Trophoblast cell (in vitro differentiated cells and primary cell): ENCODE measurements around the gene OPCML.

Source experiments
- DNase-seq, 2 donors: peaks; one replicate each; pipeline ENCODE4 v3.0.0-alpha.2; 2016
- H2AFZ ChIP-seq: 2 replicates; pipeline ENCODE4 v1.6.1; 2013; ENCODE audit warnings: low read length, moderate library complexity, mild to moderate bottlenecking; ENCODE audit not compliant: insufficient read depth, poor library complexity
- H2AK5ac ChIP-seq: 2 replicates; pipeline ENCODE4 v1.6.1; 2013; ENCODE audit warnings: mild to moderate bottlenecking, low read length
- H2BK120ac ChIP-seq: 2 replicates; pipeline ENCODE4 v1.6.1; 2013; ENCODE audit warnings: low read length, mild to moderate bottlenecking, moderate library complexity; ENCODE audit not compliant: insufficient read depth, poor library complexity
- H2BK12ac ChIP-seq: 2 replicates; pipeline ENCODE4 v1.6.1; 2013; ENCODE audit warnings: mild to moderate bottlenecking, low read length, moderate library complexity
- H2BK5ac ChIP-seq: 2 replicates; pipeline ENCODE4 v1.6.1; 2013; ENCODE audit warnings: low read length, low read depth, moderate library complexity, mild to moderate bottlenecking; ENCODE audit not compliant: poor library complexity
- H3K14ac ChIP-seq: 2 replicates; pipeline ENCODE4 v1.6.1; 2013; ENCODE audit warnings: mild to moderate bottlenecking, low read length
- H3K18ac ChIP-seq: 2 replicates; pipeline ENCODE4 v1.6.1; 2013; ENCODE audit warnings: mild to moderate bottlenecking, low read length
- H3K23ac ChIP-seq: 2 replicates; pipeline ENCODE4 v1.6.1; 2013; ENCODE audit warnings: low read length
- H3K27ac ChIP-seq: 2 replicates; pipeline ENCODE4 v1.5.1; 2013; ENCODE audit warnings: low read depth, mild to moderate bottlenecking, inconsistent platforms, low read length, moderate library complexity
- H3K27me3 ChIP-seq: 2 replicates; pipeline ENCODE4 v1.6.1; 2013; ENCODE audit warnings: inconsistent platforms, mild to moderate bottlenecking, low read length, moderate library complexity; ENCODE audit not compliant: insufficient read depth
- H3K36me3 ChIP-seq, 2 experiments: 1 replicate in 1 of 2; 2 replicates in 1 of 2; pipeline ENCODE4 v1.6.1; 2013; ENCODE audit warnings: low read length in 2 of 2, mild to moderate bottlenecking in 2 of 2, moderate library complexity in 1 of 2; ENCODE audit not compliant: insufficient read depth in 2 of 2, control insufficient read depth in 1 of 2
- H3K4ac ChIP-seq: 2 replicates; pipeline ENCODE4 v1.6.1; 2013; ENCODE audit warnings: low read depth, mild to moderate bottlenecking, low read length, moderate library complexity
- H3K4me1 ChIP-seq, 2 experiments: 1 replicate in 1 of 2; 2 replicates in 1 of 2; pipeline ENCODE4 v1.6.1; 2013; ENCODE audit warnings: low read length in 2 of 2, mild to moderate bottlenecking in 2 of 2, moderate library complexity in 1 of 2; ENCODE audit not compliant: insufficient read depth in 2 of 2, control insufficient read depth in 1 of 2
- H3K4me2 ChIP-seq: 2 replicates; pipeline ENCODE4 v1.6.1; 2013; ENCODE audit warnings: inconsistent platforms, mild to moderate bottlenecking, low read length, moderate library complexity
- H3K4me3 ChIP-seq: 2 replicates; pipeline ENCODE4 v1.5.1; 2013; ENCODE audit warnings: mild to moderate bottlenecking, low read depth, low read length, inconsistent platforms
- H3K79me1 ChIP-seq: one replicate; pipeline ENCODE4 v1.6.1; 2013; ENCODE audit warnings: low read length
- H3K79me2 ChIP-seq: 2 replicates; pipeline ENCODE4 v1.6.1; 2013; ENCODE audit warnings: low read length, mild to moderate bottlenecking; ENCODE audit not compliant: control insufficient read depth, insufficient read depth, poor library complexity
- H3K9ac ChIP-seq: 2 replicates; pipeline ENCODE4 v1.6.1; 2013; ENCODE audit warnings: mild to moderate bottlenecking, low read length
- H3K9me3 ChIP-seq: 2 replicates; pipeline ENCODE4 v1.6.1; 2013; ENCODE audit warnings: low read depth, mild to moderate bottlenecking, control low read depth, inconsistent platforms, low read length; ENCODE audit not compliant: insufficient read depth
- H4K12ac ChIP-seq: 2 replicates; pipeline ENCODE4 v1.6.1; 2013; ENCODE audit warnings: low read depth, mild to moderate bottlenecking, low read length, moderate library complexity
- H4K8ac ChIP-seq: 2 replicates; pipeline ENCODE4 v1.6.1; 2013; ENCODE audit warnings: low read depth, mild to moderate bottlenecking, low read length, moderate library complexity
- H4K91ac ChIP-seq: one replicate; pipeline ENCODE4 v1.6.1; 2013; ENCODE audit warnings: low read depth, mild to moderate bottlenecking, low read length, moderate library complexity
- WGBS: extraction: QIAGEN DNeasy Blood & Tissue Kit; methylation state at CpG from one replicate; pipeline ENCODE4 v1.1.7; 2013; ENCODE audit warnings: missing lambda C conversion rate; ENCODE audit not compliant: insufficient read length, insufficient coverage; ENCODE audit errors: extremely low coverage; 5-methylcytosine and 5-hydroxymethylcytosine counted together

The OPCML gene

DNA sequence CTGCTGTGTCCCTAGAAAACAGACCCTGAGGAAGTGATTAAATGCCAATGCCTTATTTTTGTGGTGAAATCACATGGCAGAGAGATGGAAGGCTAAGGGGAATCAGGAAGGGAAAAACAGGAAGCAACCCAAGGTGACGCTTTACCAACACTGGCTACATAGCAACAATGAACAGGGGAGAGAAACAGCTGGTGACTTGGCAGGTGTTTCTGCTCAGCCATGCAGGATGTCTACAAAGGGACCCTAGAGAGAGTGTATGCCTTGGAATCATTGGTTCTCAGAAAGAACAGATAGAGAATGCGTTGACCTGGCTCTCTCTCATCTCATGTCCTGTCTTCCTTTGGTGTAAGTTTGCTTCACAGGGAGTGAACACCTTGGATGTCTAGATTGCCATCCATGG is 911.9 kb downstream of the OPCML start:
- Histone ChIP-seq H3K4ac (no peak overlapping the region), H3K14ac (no peak overlapping the region), H3K4me3 (no peak overlapping the region), H3K27me3 (no peaks in the 10 kb centered on the region), H4K12ac (no peak overlapping the region), H2BK120ac (no peak overlapping the region), H2BK12ac (no peak overlapping the region), H3K4me1 (no peaks in the 10 kb centered on the region), H3K23ac (no peak overlapping the region), H3K9me3 (peaks cover 1% of the 10 kb centered on the region), H3K79me2 (no peaks in the 10 kb centered on the region), H2AFZ (no peak overlapping the region), H4K8ac (no peak overlapping the region), H3K18ac (no peak overlapping the region), H3K79me1 (no peaks in the 10 kb centered on the region), H2AK5ac (no peak overlapping the region), H3K36me3 (no peaks in the 10 kb centered on the region), H3K9ac (no peak overlapping the region), H3K4me2 (no peak overlapping the region), H2BK5ac (no peak overlapping the region), H4K91ac (no peak overlapping the region), H3K27ac (no peak overlapping the region)
- no peak for DNase-seq
- no CpG with 5 or more reads among the region's 2 CpGs for WGBS

DNA sequence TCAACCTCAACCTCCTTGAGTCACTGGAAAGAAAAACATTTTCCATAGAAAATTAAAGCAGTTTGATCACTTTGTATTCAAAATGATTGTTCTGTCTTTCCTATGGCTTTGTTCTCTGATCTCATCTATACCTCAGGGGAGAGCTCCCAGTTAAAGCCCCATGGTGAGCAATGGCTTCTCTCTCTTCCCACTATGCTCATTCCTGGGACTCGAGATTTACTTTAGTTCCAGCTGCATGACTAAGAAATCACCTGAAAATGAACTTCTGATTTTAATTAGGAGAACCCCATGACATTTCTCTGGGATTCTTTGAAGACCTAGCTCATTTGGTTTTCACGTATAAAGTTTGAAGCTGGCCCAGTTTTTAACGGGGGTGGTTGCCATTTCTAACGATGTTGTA is 921.5 kb downstream of the OPCML start:
- H4K91ac ChIP-seq, result no peak overlapping the region
- no peak overlapping the region for H2BK12ac ChIP-seq
- no peak overlapping the region for H3K23ac ChIP-seq
- no peak overlapping the region for H2AK5ac ChIP-seq
- no peak overlapping the region for H2AFZ ChIP-seq
- H4K12ac ChIP-seq, result no peak overlapping the region
- WGBS, result no CpG with 5 or more reads among the region's 4 CpGs
- DNase-seq, result no peak
- no peaks in the 10 kb centered on the region for H3K79me1 ChIP-seq
- H3K27ac ChIP-seq, result no peak overlapping the region
- H3K79me2 ChIP-seq, result no peaks in the 10 kb centered on the region
- no peak overlapping the region for H4K8ac ChIP-seq
- no peak overlapping the region for H2BK5ac ChIP-seq
- H3K4ac ChIP-seq, result no peak overlapping the region
- no peaks in the 10 kb centered on the region for H3K27me3 ChIP-seq
- H3K9me3 ChIP-seq, result no peaks in the 10 kb centered on the region
- no peak overlapping the region for H3K9ac ChIP-seq
- peaks cover 4% of the 10 kb centered on the region in 2 experiments for H3K4me1 ChIP-seq
- no peak overlapping the region for H3K4me3 ChIP-seq
- H3K18ac ChIP-seq, result no peak overlapping the region
- no peak overlapping the region for H2BK120ac ChIP-seq
- no peak overlapping the region for H3K14ac ChIP-seq
- no peak overlapping the region for H3K4me2 ChIP-seq
- no peaks in the 10 kb centered on the region for H3K36me3 ChIP-seq

DNA sequence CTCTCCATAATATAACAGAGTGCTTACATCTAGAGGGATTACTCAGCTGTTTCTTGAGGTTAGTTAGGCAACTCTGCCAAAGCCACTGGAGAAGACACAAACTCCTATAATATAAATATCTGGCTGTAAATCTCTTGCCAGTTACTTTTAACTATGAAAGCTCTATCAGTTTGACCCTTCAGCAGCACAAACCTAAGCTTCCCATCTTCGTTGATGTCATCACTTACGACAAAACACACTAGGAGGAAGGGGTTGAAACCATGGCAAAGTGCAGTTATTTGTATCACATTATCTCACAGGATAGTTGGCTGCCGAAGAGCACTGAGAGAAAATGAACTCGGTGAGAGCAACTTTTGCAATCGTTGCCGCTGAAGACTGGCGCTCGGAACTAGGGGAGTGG is 922.1 kb downstream of the OPCML start:
- H3K9ac ChIP-seq, result no peak overlapping the region
- no peak overlapping the region for H4K91ac ChIP-seq
- H3K4me1 ChIP-seq, result peaks cover 4% of the 10 kb centered on the region in 2 experiments
- H4K12ac ChIP-seq, result no peak overlapping the region
- no peaks in the 10 kb centered on the region for H3K79me1 ChIP-seq
- H2BK120ac ChIP-seq, result no peak overlapping the region
- no peaks in the 10 kb centered on the region for H3K36me3 ChIP-seq
- H2AK5ac ChIP-seq, result no peak overlapping the region
- H3K79me2 ChIP-seq, result no peaks in the 10 kb centered on the region
- no peak overlapping the region for H3K18ac ChIP-seq
- H2AFZ ChIP-seq, result no peak overlapping the region
- no peak for DNase-seq
- no CpG with 5 or more reads among the region's 8 CpGs for WGBS
- H3K27ac ChIP-seq, result no peak overlapping the region
- no peak overlapping the region for H3K23ac ChIP-seq
- H2BK5ac ChIP-seq, result no peak overlapping the region
- H3K4me2 ChIP-seq, result no peak overlapping the region
- H3K9me3 ChIP-seq, result no peaks in the 10 kb centered on the region
- H3K27me3 ChIP-seq, result no peaks in the 10 kb centered on the region
- H3K4ac ChIP-seq, result no peak overlapping the region
- no peak overlapping the region for H3K4me3 ChIP-seq
- no peak overlapping the region for H2BK12ac ChIP-seq
- no peak overlapping the region for H3K14ac ChIP-seq
- H4K8ac ChIP-seq, result no peak overlapping the region

DNA sequence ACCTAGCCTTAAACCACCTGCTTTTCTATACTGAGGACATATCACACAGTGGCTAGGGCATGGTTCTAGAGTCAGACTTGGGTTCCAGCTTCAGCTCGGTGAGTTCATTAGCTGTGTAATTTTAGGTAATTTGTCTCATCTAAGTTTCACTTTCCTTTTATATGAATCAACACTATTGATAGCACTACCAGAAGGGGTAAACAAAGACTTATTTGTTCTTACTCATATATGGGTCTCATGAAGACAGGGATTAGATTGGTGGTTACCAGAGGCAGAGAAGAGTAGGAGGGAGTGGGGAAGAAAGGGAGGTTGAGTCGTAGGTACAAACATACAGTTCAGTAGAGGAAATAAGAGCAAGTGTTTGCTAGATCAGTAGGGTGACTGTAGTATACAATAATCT is 924.7 kb downstream of the OPCML start:
- no peaks in the 10 kb centered on the region for H3K36me3 ChIP-seq
- no peak overlapping the region for H3K9ac ChIP-seq
- H2AK5ac ChIP-seq, result no peak overlapping the region
- no peak overlapping the region for H2BK12ac ChIP-seq
- peaks cover 4% of the 10 kb centered on the region in 2 experiments for H3K4me1 ChIP-seq
- H3K79me1 ChIP-seq, result no peaks in the 10 kb centered on the region
- WGBS, result no CpG with 5 or more reads among the region's 2 CpGs
- no peaks in the 10 kb centered on the region for H3K9me3 ChIP-seq
- no peak overlapping the region for H2AFZ ChIP-seq
- no peak overlapping the region for H3K23ac ChIP-seq
- no peak overlapping the region for H4K12ac ChIP-seq
- no peak overlapping the region for H2BK120ac ChIP-seq
- H3K4me2 ChIP-seq, result no peak overlapping the region
- no peak overlapping the region for H3K14ac ChIP-seq
- H4K8ac ChIP-seq, result no peak overlapping the region
- no peak overlapping the region for H3K27ac ChIP-seq
- no peak overlapping the region for H4K91ac ChIP-seq
- no peak overlapping the region for H3K18ac ChIP-seq
- no peak overlapping the region for H3K4ac ChIP-seq
- no peaks in the 10 kb centered on the region for H3K79me2 ChIP-seq
- DNase-seq, result no peak
- no peak overlapping the region for H3K4me3 ChIP-seq
- no peak overlapping the region for H2BK5ac ChIP-seq
- no peaks in the 10 kb centered on the region for H3K27me3 ChIP-seq
